ENCODE data around the gene PRPF6. TPM values are rescaled to one million over a fixed set of nuclear protein-coding genes. Genes with fewer than 3 reads are reported as not detected.

PRPF6 gene
- total and polyA plus RNA-seq, 2 donors (not counting 3 experiments of a cell fraction or from before 2014, with no cell fraction given): 35.3 to 67.4 TPM

GRCh38 chr20:63944078-63944941, 36.6 kb upstream of the PRPF6 start:
- Histone ChIP-seq H3K9me1 (replicated peaks; ENCODE audit: control insufficient read depth, extremely low read depth, insufficient read depth, low read length) (no peaks in the 10 kb centered on the region), H3K4me3 (replicated peaks in 1 of 3; ENCODE audit: insufficient read depth in 1 of 3, low read depth in 1 of 3, low read length in 3 of 3) (no peak overlapping the region), H3K79me2 (ENCODE audit: control insufficient read depth, insufficient read depth, low read length) (peaks cover 18% of the 10 kb centered on the region), H3K9me3 (replicated peaks; ENCODE audit: control insufficient read depth, insufficient read depth, low read length) (no peaks in the 10 kb centered on the region), H3K27me3 (ENCODE audit: control insufficient read depth in 2 of 2, insufficient read depth in 2 of 2, low read length in 2 of 2) (no peaks in the 10 kb centered on the region), H3K4me1 (ENCODE audit: control insufficient read depth, extremely low read depth, insufficient read depth, low read length) (peaks cover 24% of the 10 kb centered on the region), H2AFZ (ENCODE audit: low read depth, low read length) (no peak overlapping the region), H3K27ac (ENCODE audit: insufficient read depth, low read depth, low read length) (no peak overlapping the region), H3K36me3 (ENCODE audit: control insufficient read depth in 2 of 2, extremely low read depth in 1 of 2, insufficient read depth in 2 of 2, low read length in 2 of 2) (peaks cover 8 to 42% of the 10 kb centered on the region in 2 experiments), H3K9ac (replicated peaks; ENCODE audit: extremely low read depth, insufficient read depth, low read length) (no peak overlapping the region), H4K20me1 (replicated peaks; ENCODE audit: control insufficient read depth, extremely low read depth, insufficient read depth, low read length) (no peaks in the 10 kb centered on the region), H3K4me2 (ENCODE audit: insufficient read depth, low read length) (no peak overlapping the region)
- ChIA-PET CTCF (no interaction called here), POLR2A (no interaction called here)
- no peak for DNase-seq (ENCODE audit: low read depth, low spot score)
- TF ChIP-seq POLR2A (IDR thresholded peaks at IDR 0.05; ENCODE audit: low read depth, low read length) (no peak), POLR2AphosphoS5 (IDR thresholded peaks at IDR 0.05; ENCODE audit: insufficient read depth, low read depth, low read length) (peak; percentile 8), EZH2 (IDR thresholded peaks at IDR 0.05; ENCODE audit: borderline replicate concordance, low read depth, low read length, severe bottlenecking) (no peak)
- intact Hi-C loops (cut with micrococcal nuclease): no loop called here
- no TSS peak for BruUV-seq (replicated peaks)
- dilution Hi-C loops (cut with MboI; ENCODE audit: extremely low pct_ligation_motif_present, low sequenced_read_pairs): no loop called here
- no peak for FAIRE-seq

DNA sequence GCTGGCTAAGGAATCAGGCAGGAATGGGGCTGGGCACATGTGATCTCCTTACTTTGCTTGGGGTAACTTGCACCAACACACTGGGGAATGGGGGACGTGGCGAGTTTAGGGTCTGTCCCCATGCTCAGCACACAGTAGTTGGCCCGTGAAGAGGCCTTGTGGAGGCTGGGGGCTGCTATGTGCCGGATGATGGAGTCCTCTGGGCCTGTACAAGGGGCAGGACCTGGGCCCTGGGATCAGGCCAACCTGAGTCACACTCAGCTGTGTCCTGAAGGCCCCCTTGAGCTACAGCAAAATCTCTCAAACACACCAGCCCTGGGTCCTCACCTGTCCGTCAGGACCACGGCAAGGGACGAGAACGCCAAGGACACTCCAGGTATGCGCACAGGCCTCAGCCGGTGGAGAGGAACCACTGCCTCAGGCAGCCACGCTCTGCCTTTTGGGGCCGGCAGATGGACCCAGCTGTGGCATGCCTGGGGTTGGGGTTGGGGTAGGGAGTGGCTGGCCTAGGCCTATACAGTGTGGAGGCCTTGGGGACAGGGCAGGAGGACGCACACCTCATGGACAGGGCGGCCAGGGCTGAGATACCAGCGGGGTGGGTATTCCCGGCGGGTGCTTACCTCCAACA, 35.8 kb upstream of the PRPF6 start:
- ChIA-PET POLR2A (no interaction called here), CTCF (no interaction called here)
- Histone ChIP-seq H3K4me3 (replicated peaks in 1 of 3; ENCODE audit: insufficient read depth in 1 of 3, low read depth in 1 of 3, low read length in 3 of 3) (no peak overlapping the region), H3K9ac (replicated peaks; ENCODE audit: extremely low read depth, insufficient read depth, low read length) (no peak overlapping the region), H4K20me1 (replicated peaks; ENCODE audit: control insufficient read depth, extremely low read depth, insufficient read depth, low read length) (no peaks in the 10 kb centered on the region), H3K4me2 (ENCODE audit: insufficient read depth, low read length) (no peak overlapping the region), H3K36me3 (ENCODE audit: control insufficient read depth in 2 of 2, extremely low read depth in 1 of 2, insufficient read depth in 2 of 2, low read length in 2 of 2) (peaks cover 8 to 41% of the 10 kb centered on the region in 2 experiments), H3K27ac (ENCODE audit: insufficient read depth, low read depth, low read length) (no peak overlapping the region), H3K27me3 (ENCODE audit: control insufficient read depth in 2 of 2, insufficient read depth in 2 of 2, low read length in 2 of 2) (no peaks in the 10 kb centered on the region), H3K4me1 (ENCODE audit: control insufficient read depth, extremely low read depth, insufficient read depth, low read length) (peaks cover 27% of the 10 kb centered on the region), H3K9me3 (replicated peaks; ENCODE audit: control insufficient read depth, insufficient read depth, low read length) (no peaks in the 10 kb centered on the region), H3K79me2 (ENCODE audit: control insufficient read depth, insufficient read depth, low read length) (peaks cover 23% of the 10 kb centered on the region), H3K9me1 (replicated peaks; ENCODE audit: control insufficient read depth, extremely low read depth, insufficient read depth, low read length) (no peaks in the 10 kb centered on the region), H2AFZ (ENCODE audit: low read depth, low read length) (no peak overlapping the region)
- no peak for DNase-seq (ENCODE audit: low read depth, low spot score)
- intact Hi-C loops (cut with micrococcal nuclease) (no loop called here), dilution Hi-C loops (cut with MboI; ENCODE audit: extremely low pct_ligation_motif_present, low sequenced_read_pairs) (no loop called here)
- no TSS peak for BruUV-seq (replicated peaks)
- TF ChIP-seq JUN (IDR thresholded peaks at IDR 0.05; ENCODE audit: borderline replicate concordance, insufficient read depth, insufficient read length, low read depth): no peak
- FAIRE-seq: no peak
